DMS114 treated with DMSO at 0.1 percent for 48 hours (cell line): Measurements from ENCODE around the gene ZCCHC14.

Experiments
- DNase-seq: peaks from one replicate; lab custom pipeline; 2025; ENCODE audit not compliant: unreplicated experiment; lab: John Stamatoyannopoulos, UW

ZCCHC14 gene

DNA sequence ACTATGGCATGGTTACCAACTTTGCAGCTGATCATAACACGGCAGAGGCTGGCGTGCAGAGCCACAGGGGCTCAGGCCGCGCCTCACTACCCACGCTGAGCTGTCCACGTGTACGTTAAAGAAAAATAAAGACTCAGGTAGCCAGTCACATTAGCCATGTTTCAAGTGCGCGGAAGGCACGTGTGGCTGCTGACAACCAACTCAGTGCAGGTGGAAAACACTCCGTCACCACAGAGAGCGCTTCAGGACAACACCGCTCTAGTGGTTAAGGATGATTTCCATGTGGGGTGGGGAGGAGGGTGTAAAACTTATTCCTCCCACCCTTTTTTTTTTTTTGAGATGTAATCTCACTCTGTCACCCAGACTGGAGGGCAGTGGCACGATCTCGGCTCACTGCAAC lies 33.8 kb downstream of the ZCCHC14 start:
- DNase-seq, result no peak

DNA sequence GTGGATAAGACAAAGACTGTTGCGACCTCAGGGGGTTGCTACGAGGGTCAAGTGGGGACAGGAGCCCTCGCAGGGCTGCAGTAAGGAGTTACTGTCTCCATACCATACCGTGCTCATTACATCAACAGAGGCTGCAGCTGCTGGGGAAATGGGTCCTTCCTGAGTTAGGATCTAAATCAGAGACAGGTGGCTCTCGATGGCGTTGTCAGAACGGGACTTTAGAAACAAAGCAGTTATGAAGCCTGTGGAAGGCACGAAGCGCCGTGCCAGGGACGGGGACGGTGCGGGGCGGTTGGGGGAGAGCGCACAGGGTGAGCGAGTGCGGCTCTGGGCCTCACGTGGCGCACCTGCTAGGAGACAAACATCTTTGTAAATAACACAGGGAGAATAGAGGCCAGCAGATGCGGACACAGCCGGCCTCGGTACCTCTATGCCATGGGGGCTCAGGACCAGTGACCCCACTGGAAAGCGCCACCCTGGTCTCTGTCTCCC lies 34.4 kb downstream of the ZCCHC14 start:
- DNase-seq, result no peak

DNA sequence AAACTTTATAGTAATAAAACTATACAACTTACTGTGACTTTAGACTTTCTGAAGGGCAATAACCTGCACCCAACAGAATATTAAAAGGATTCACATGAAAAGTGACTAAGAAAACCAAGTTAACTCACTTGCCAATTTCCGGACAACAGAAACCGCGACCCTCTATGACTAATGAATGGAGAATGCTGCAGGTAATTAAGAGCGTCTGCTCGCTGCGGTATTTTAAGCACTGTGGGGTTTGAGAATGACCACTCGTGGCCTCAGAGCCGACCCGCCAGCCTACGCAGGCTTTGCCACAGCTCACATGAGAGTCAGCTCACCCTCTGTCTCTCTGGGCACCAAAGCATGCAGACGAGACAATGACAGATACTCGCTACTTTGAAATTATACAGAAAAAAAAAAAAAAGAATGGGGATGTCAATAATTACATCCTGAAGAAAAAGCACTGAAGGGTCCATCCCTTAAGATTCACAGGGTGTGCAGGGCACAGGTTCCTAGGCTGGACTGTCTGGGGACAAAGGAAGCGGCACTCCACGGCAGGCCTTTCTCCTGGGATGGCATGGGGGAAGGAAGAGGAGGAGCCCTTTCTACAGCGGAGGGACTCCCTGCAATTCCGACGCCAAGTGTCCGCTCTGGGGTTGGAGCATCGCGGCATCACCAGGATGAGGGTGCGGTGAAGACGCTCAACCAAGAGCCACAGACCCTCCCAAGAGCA lies 35.0 kb downstream of the ZCCHC14 start:
- no peak for DNase-seq

DNA sequence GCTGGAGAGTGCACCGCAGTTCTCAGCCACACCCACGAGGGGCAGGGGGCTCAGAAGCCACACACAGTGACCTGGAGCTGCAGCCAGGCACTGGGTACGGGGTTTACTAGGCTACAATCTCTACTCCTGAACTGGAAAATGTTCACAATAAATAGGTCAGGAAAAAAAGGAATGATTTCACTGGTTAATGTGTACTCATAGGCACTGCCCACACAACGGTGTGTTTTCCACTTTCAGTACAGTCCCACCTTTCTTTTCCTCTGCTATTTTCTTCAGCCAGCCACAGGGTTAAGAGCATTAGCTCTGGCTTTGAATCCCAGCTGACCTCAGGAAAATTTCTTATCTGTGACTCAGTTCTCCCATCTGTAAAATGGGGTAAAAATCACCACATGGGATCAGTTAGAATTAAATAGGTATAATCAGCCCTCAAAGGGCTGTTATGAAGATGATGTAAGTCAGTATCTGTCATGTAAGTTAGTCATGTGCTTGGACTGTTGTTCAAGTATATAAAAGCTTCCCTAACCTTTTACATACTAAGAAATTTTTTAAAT lies 35.7 kb downstream of the ZCCHC14 start:
- DNase-seq, result no peak

DNA sequence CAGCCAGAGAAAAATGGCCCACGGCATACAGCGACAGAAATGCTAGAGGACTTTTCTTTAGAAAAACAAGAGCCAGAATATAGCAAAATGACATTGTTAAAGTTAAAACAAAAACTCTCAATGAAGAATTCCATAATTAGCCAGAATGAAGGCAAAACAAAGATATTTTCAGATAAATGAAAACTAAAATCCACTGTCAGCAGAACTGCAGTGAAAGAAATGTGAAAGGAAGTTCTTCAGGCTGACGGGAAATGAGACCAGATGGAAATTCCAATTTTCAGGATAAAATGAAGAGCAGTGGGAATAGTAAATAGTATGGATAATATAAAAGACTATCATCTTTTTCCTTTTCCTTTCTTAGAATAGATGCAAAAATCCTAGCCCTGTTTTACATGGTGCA lies 38.4 kb downstream of the ZCCHC14 start:
- no peak for DNase-seq

DNA sequence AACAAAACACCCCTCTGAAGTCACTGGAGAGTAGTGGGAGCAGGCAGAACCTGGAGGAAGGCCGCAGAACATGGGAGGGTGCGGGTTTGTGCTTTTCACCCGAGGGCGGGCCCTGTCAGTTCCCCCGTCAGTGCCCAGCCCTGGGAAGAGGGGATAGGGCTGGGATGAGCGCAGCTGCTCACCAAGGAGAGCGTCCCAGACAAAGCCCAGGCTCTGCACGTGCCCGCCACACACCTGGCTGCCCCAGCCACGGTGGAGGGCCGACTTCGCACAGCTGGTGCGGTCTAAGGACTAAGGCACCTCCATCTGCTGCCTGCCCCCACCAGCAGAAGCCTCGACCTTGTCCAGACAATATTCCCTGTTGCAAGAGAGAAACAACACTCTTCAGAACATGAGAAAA lies 39.5 kb downstream of the ZCCHC14 start:
- no peak for DNase-seq

DNA sequence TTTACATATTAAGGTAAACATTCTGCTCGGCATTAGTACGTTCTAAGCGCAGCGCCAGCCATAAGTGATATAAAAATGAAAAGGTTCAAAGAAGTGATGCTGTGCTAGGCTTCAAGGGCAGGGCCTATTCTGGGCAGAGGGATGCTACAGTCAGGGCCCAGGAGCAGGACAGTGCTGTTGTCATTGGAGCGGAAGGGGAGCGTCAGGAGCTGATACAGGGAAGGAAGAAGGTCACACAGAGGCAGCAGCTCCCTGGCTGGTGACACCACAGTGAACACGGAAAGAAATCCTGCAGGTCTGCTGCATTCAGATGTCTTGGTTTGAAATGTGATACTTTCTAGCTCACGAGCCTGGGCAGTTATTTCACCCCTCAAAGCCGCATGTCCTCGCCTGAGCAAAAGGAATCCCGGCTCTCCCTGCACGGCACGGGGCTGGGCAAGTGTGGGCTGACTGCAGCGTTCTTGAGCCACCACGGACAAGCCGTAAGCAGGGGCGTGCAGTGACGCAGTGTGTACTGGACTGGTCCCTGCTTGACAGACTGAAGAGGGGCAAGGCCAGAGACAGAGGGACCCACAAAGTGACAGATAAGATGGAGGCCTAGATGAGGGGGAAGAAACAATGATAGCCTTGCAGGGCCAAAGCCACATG lies 41.1 kb downstream of the ZCCHC14 start:
- no peak for DNase-seq

DNA sequence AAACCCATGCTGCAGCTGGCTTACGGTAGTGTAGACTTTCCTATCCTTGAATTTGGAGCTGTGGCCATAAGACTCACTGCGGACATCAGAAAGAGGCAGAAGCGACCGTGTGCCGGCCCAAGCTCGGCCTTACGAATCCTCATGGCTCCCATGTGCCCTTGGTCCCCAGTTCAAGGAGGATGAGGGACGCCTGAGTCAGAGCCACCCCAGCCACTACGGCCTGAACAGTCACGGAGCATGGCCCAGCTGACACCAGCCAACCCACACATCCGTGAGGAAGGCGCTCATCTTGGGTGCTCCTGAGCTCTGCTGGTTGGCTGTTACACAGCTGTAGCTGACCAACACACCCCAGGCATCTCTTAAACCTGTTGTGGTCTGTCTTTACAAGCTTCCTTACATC lies 44.0 kb downstream of the ZCCHC14 start:
- no peak for DNase-seq

DNA sequence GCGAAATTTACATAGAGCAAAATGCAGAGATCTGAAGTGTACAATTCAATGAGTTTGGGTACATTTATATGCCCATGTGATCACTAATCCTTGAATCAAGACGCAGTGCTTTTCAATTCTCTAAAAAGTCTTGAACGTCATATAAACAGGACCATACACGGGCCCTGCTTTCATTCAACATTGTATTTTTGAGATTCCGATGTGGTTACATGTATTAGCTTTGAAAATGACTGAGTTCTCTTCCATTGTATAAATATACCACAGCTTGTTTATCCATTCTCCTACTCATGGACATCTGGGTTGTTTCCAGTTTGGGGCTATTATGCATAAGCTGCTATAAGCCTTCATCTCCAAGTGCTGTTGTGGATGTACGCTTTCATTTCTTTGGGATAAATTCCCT lies 45.5 kb downstream of the ZCCHC14 start:
- DNase-seq, result no peak

DNA sequence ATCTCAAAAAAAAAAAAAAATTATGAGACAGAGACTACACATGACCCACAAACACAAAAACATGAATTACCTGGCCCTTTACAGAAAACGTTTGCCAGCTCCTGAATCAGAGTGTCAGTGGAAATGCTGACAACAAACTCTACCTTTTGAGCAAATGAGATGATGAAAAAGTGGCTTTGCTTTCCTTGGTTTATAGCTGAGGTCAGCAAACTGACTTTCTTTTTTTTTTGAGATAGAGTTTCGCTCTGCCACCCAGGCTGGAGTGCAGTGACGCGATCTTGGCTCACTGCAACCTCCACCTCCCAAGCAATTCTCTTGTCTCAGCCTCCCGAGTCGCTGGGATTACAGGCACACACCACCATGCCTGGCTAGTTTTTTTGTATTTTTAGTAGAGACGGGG lies 46.3 kb downstream of the ZCCHC14 start:
- DNase-seq, result no peak

DNA sequence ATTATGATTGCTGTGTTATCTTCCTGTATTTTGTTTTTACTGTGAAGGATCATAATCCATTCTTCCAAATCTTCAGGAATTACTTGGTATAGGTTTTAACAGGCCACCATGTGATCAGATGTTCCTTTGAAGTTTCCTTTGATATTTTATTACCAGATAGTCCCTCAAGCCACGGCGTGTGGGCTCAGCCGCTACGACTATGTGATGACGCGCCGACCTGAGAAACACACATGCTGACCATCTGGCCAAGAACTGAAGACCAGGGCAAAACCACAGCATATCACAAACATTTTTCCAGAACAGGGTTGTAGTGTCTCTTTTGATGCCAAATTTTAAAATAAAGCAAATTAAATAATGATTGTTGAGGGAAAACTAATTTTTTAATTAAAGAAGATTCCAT lies 47.3 kb downstream of the ZCCHC14 start:
- no peak for DNase-seq

DNA sequence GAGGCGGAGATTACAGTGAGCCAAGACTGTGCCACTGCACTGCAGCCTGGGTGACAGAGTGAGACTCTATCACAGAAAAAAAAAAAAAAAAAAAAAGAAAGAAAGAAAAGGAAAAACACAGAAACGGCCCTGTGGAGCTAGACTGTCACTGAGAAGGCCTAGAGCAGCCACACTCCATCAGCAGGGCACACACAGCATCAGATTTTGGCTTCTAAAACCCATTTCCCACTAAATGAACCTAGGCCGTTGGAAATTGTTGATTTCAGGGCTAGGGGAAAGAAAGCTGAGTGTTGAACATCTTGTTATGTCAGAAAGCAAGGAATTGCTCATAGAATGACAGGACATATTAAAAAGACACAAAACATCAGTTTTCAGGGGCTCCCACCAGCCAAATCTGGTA lies 48.9 kb downstream of the ZCCHC14 start:
- DNase-seq, result no peak

DNA sequence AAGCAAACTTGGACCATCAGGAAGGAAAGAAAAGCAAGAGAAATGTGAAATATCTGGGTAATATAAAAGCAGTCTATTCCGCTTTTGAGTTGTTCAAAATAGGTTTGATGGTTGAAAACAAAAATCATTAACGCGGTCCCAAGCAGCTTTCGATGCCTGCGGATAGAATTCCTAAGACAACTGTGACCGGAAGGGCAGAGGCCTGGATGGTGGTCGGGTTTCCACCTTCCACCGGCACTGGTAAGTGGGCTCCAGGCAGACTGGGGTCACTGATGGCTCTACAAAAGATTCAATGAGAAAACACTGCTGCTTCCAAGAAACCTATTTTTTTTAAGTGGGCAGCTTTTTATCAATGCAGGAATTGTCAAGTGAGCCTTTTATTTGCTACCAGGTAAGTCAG lies 49.8 kb downstream of the ZCCHC14 start:
- no peak for DNase-seq

DNA sequence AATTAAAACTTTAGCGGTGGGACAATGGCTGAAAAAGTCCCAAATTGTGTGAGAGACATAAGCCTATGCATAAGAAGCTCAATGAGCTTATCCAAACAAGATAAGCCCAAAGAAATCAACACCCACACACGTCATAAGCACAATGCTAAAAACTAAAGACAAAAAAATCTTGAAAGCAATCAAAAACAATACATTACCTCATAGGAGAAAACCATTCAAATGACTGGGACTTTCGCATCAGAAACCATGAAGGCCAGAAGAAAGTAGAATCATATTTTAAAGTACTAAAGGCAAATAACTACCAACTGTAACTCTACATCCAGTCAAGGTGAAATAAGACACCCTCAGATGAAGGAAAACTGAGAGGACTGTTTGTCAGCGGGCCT lies 50.2 kb downstream of the ZCCHC14 start:
- no peak for DNase-seq

DNA sequence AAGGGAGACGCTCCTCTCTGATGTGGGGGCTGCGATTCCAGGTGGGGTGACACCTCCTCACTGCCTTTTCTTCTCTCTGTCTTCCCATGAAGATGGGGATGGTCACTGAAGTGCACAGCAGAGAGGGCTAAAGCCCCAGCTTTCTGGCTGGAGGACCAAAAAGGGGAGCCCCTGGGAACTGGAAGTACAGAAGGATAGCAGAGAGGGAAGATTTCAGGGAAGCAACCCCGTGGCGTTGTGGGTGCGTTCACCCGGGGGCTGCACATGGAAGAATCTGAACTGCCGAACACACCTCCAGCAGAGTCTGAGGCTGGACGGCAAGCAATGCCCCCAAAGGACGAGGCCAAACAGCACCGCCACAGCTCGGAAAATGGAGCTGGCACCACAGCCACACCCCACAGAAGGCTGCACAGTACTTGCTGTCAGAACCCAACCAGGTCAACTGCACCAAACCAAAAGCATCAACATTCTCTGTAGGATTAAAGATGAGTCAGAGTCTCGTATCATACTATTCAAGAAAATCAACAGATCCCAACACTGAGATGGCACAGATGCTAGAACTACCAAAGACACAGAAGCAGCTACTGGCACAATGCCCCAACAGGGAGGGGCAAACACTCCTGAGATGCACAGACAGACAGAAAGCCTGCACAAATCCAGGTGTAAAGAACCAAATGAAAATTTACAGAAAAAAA lies 50.8 kb downstream of the ZCCHC14 start:
- no peak for DNase-seq

DNA sequence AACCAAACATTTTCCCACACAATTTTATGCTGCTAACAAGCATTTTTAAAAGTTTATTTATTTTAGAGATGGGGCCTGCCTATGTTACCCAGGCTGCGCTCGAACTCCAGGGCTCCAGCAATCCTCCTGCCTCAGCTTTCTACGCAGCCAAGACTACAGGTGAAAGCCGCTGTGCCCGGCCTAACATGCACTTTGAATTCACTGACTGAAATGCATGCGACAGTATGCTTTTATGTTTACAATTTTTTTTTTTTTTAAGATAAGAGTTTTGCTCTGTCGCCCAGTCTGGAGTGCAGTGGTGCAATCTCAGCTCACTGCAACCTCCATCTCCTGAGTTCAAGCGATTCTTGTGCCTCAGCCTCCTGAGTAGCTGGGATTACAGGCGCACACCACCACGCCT lies 52.9 kb downstream of the ZCCHC14 start:
- no peak for DNase-seq

DNA sequence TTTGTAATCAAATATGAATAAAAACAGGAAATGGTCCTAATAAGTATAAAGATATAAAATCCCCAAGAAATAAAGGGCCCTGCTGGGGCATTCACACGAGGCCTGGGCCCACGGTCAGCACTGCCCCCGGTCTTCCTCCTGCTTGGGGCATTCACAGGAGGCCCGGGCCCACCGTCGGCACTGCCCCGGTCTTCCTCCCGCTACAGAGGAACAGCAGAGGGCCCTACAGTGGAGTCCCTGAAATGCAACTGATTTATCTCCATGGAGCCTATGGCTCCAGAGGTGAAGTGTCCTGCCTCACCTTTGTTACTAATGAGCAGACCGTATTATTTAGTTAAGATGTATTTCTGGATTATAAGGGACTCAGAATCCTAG lies 54.2 kb downstream of the ZCCHC14 start:
- DNase-seq, result no peak

DNA sequence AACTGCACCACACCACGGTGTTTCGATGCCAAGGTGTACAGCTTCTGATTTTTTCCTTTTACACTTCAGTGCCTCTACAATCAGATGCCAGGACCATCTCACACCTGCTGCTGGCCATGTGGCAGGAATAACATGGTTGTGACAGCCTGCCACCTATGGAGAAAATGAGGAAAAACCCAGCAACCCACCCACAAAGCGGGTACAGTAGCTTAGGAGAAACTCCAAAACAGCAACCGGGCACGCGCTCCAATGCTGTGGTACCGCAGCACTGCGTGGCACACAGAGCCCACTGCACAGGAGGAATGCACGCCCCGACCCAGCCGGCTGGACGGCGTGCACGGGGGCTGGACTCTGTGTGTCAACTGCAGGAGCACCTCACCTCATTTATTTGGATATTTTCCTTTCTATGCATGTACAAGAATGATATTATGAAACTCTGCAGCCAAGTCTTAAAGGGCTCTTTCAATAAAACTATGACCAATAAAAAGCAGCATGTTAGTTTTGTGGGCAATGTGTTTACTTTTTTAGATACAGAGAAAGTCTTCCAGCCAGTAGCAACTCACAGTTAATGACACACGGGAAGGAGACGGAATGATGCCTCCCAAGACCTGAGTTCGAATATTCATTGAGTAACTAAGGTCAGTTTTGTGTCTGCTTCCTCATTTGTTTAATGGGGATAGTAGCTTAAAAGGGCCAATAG lies 54.8 kb downstream of the ZCCHC14 start:
- no peak for DNase-seq

DNA sequence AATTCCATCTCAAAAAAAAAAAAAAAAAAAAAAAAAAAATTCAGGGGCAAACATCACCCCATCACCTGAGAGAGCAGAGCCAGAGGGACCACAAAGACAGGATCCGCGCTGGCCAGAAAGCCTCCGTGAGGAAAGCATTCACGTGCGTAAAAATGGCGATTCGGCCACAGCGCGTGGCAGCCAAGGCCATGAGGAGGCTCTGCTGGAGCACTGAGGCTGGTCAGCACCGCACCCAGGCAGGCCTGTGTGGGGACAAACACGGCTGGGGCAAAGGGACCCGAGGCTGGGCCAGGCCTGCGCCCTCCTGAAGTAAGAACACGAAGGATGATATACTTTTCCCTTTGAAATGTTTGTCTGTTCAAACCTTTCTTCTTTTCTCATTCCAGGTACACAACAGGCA lies 55.5 kb downstream of the ZCCHC14 start:
- DNase-seq, result no peak

DNA sequence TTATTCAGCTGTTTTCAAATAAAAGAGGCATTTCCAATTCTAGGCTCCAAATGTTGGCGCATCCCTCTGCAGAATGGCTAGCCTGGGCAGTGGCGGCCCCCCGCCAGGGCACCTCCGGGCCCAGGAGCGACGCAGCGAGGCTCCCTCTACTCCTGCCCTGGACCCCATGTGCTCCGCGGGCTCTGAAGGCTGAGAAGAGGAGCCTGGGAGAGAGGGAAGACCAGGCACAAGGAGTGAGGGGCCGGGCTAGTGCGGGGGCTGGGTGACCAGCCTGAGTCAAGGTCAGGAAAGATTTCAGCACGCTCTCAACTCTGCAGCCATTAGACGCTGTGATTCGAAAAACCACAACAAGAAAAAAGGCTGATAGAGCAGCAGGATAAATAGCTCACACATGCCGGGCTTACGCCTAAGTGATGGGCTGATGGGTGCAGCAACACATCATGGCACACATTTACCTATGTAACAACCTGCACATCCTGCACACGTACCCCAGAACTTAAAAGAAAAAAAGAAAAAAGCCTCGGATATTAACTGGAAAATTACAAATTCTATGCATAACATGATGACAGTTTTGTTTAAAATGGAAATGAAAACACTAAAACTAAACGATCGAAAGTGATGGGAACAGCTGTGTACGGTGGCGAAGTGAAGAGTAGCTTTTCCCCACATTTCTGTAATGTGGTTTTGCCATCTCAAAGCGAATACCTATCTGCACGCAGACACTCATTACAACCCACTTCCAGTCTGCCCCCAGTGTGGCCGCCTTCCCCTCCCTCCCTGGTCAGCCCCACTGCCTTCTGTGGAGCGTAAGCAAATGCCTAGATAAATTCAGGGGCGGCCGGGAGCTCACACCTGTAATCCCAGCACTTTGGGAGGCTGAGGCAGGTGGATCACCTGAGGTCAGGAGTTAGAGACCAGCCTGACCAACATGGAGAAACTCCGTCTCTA lies 56.3 kb downstream of the ZCCHC14 start:
- no peak for DNase-seq
